ENCODE measurements around the gene RHEB. TPM values are rescaled to one million over a fixed set of nuclear protein-coding genes. Genes with fewer than 3 reads are reported as not detected.
A peak's percentile ranks its signal among the peaks of the same experiment; 100 is the strongest.

RHEB gene
- total and polyA plus RNA-seq, 2 of the 13 experiments (the other 11 are each of a cell fraction or from before 2014, with no cell fraction given): 55.0 to 77.6 TPM

DNA sequence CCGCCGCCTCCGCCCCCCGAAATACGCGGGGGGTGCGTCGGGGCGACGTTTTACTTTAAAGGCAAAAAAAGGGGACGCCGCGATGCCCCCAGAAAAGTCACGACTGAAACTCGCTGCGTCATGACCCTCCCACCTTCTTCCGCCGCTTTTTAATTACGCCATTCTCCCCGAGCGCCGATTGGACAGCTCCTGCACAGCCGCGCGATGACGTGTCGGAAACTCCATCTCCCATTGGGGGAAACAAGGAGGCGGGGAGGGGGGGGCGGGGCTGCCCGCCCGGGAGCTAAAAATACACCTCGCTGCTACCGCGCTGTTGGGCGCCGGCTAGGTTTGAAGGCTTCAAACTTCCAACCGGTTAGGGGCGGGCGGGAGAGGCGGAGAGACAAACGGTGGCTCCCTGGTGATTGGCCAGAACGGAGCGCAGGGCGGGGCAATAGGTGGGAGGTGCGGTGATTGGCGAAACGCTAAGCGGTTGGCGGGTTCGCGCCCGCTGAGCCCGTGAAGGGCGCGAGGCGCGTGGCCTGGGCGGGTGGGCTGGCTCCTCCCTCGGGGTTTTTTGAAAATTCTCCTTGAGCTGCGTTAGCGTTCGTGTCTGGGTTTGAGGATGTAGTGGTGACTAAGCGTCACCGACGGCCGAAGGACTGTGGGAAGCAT, at the start of gene RHEB (continued):
- TF ChIP-seq, protein P1, sequence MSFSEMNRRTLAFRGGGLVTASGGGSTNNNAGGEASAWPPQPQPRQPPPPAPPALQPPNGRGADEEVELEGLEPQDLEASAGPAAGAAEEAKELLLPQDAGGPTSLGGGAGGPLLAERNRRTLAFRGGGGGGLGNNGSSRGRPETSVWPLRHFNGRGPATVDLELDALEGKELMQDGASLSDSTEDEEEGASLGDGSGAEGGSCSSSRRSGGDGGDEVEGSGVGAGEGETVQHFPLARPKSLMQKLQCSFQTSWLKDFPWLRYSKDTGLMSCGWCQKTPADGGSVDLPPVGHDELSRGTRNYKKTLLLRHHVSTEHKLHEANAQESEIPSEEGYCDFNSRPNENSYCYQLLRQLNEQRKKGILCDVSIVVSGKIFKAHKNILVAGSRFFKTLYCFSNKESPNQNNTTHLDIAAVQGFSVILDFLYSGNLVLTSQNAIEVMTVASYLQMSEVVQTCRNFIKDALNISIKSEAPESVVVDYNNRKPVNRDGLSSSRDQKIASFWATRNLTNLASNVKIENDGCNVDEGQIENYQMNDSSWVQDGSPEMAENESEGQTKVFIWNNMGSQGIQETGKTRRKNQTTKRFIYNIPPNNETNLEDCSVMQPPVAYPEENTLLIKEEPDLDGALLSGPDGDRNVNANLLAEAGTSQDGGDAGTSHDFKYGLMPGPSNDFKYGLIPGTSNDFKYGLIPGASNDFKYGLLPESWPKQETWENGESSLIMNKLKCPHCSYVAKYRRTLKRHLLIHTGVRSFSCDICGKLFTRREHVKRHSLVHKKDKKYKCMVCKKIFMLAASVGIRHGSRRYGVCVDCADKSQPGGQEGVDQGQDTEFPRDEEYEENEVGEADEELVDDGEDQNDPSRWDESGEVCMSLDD (CRISPR knock-in tag; IDR thresholded peaks at IDR 0.05; ENCODE audit: borderline replicate concordance): no peak
- TF ChIP-seq IRX3 (CRISPR knock-in tag; IDR thresholded peaks at IDR 0.05; ENCODE audit: borderline replicate concordance, low read depth) (no peak), ZNF720 (CRISPR knock-in tag; IDR thresholded peaks at IDR 0.05) (no peak), ISX (CRISPR knock-in tag; conservative IDR thresholded peaks at IDR 0.05) (no peak), GFI1 (CRISPR knock-in tag; IDR thresholded peaks at IDR 0.05; ENCODE audit: borderline replicate concordance) (no peak), ZNF256 (CRISPR knock-in tag; conservative IDR thresholded peaks at IDR 0.05) (0 out of 2 replicates have a peak, but pooled peaks have one; percentile 29), ZFP36L1 (CRISPR knock-in tag; IDR thresholded peaks at IDR 0.05) (no peak), JUND (CRISPR knock-in tag; IDR thresholded peaks at IDR 0.05) (no peak), HDAC6 (IDR thresholded peaks at IDR 0.05; ENCODE audit: low read depth, low read length) (no peak), CEBPB (IDR thresholded peaks at IDR 0.05; ENCODE audit: borderline replicate concordance, low read depth, low read length) (peak; percentile 49; the same call in 1 of the 2 replicates), ZNF383 (CRISPR knock-in tag; IDR thresholded peaks at IDR 0.05; ENCODE audit: borderline replicate concordance) (no peak), EEA1 (CRISPR knock-in tag; IDR thresholded peaks at IDR 0.05; ENCODE audit: borderline replicate concordance) (no peak), ZSCAN21 (CRISPR knock-in tag; IDR thresholded peaks at IDR 0.05; ENCODE audit: borderline replicate concordance) (no peak), ZNF510 (CRISPR knock-in tag; IDR thresholded peaks at IDR 0.05; ENCODE audit: low read depth) (no peak), CHCHD3 (CRISPR knock-in tag; IDR thresholded peaks at IDR 0.05) (no peak)
- TF ChIP-seq, protein P2, sequence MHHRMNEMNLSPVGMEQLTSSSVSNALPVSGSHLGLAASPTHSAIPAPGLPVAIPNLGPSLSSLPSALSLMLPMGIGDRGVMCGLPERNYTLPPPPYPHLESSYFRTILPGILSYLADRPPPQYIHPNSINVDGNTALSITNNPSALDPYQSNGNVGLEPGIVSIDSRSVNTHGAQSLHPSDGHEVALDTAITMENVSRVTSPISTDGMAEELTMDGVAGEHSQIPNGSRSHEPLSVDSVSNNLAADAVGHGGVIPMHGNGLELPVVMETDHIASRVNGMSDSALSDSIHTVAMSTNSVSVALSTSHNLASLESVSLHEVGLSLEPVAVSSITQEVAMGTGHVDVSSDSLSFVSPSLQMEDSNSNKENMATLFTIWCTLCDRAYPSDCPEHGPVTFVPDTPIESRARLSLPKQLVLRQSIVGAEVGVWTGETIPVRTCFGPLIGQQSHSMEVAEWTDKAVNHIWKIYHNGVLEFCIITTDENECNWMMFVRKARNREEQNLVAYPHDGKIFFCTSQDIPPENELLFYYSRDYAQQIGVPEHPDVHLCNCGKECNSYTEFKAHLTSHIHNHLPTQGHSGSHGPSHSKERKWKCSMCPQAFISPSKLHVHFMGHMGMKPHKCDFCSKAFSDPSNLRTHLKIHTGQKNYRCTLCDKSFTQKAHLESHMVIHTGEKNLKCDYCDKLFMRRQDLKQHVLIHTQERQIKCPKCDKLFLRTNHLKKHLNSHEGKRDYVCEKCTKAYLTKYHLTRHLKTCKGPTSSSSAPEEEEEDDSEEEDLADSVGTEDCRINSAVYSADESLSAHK (CRISPR knock-in tag; IDR thresholded peaks at IDR 0.05; ENCODE audit: borderline replicate concordance): no peak
- TF ChIP-seq, protein P3, sequence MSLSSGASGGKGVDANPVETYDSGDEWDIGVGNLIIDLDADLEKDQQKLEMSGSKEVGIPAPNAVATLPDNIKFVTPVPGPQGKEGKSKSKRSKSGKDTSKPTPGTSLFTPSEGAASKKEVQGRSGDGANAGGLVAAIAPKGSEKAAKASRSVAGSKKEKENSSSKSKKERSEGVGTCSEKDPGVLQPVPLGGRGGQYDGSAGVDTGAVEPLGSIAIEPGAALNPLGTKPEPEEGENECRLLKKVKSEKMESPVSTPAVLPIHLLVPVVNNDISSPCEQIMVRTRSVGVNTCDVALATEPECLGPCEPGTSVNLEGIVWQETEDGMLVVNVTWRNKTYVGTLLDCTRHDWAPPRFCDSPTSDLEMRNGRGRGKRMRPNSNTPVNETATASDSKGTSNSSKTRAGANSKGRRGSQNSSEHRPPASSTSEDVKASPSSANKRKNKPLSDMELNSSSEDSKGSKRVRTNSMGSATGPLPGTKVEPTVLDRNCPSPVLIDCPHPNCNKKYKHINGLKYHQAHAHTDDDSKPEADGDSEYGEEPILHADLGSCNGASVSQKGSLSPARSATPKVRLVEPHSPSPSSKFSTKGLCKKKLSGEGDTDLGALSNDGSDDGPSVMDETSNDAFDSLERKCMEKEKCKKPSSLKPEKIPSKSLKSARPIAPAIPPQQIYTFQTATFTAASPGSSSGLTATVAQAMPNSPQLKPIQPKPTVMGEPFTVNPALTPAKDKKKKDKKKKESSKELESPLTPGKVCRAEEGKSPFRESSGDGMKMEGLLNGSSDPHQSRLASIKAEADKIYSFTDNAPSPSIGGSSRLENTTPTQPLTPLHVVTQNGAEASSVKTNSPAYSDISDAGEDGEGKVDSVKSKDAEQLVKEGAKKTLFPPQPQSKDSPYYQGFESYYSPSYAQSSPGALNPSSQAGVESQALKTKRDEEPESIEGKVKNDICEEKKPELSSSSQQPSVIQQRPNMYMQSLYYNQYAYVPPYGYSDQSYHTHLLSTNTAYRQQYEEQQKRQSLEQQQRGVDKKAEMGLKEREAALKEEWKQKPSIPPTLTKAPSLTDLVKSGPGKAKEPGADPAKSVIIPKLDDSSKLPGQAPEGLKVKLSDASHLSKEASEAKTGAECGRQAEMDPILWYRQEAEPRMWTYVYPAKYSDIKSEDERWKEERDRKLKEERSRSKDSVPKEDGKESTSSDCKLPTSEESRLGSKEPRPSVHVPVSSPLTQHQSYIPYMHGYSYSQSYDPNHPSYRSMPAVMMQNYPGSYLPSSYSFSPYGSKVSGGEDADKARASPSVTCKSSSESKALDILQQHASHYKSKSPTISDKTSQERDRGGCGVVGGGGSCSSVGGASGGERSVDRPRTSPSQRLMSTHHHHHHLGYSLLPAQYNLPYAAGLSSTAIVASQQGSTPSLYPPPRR (CRISPR knock-in tag; IDR thresholded peaks at IDR 0.05; ENCODE audit: borderline replicate concordance): no peak
- TF ChIP-seq, protein P4, sequence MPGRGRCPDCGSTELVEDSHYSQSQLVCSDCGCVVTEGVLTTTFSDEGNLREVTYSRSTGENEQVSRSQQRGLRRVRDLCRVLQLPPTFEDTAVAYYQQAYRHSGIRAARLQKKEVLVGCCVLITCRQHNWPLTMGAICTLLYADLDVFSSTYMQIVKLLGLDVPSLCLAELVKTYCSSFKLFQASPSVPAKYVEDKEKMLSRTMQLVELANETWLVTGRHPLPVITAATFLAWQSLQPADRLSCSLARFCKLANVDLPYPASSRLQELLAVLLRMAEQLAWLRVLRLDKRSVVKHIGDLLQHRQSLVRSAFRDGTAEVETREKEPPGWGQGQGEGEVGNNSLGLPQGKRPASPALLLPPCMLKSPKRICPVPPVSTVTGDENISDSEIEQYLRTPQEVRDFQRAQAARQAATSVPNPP (CRISPR knock-in tag; IDR thresholded peaks at IDR 0.05): 0 out of 2 replicates have a peak, but pooled peaks have one; percentile 22

Data from HepG2 (cell line).